ENCODE data around the gene BNIP1. TPM values are rescaled to one million over a fixed set of nuclear protein-coding genes. Genes with fewer than 3 reads are reported as not detected.

The BNIP1 gene
- polyA plus RNA-seq, 1 donor from 2014 or later = 23.3 TPM

- Histone ChIP-seq H2AFZ (ENCODE audit: low read depth, low read length) (no peak overlapping the region), H3K9me3 (ENCODE audit: low read length) (no peaks in the 10 kb centered on the region), H3K9ac (ENCODE audit: low read length) (no peak overlapping the region), H3K36me3 (ENCODE audit: insufficient read depth, low read length) (no peaks in the 10 kb centered on the region), H3K27ac (ENCODE audit: low read length) (no peak overlapping the region), H3K27me3 (ENCODE audit: insufficient read depth, low read depth, low read length) (no peaks in the 10 kb centered on the region), H3K4me3 (ENCODE audit: low read length) (no peak overlapping the region), H3F3A (ENCODE audit: insufficient read depth, low read length, poor library complexity, severe bottlenecking) (no peaks in the 10 kb centered on the region), H3K9me2 (ENCODE audit: insufficient read depth, low read length) (no peaks in the 10 kb centered on the region), H4K20me1 (ENCODE audit: insufficient read depth) (no peaks in the 10 kb centered on the region), H3K79me2 (replicated peaks; ENCODE audit: insufficient read depth, low read length) (no peaks in the 10 kb centered on the region), H3K4me2 (ENCODE audit: low read length) (no peak overlapping the region)
- TF ChIP-seq RAD21 (conservative IDR thresholded peaks at IDR 0.05) (no peak), TAF1 (IDR thresholded peaks at IDR 0.05; ENCODE audit: low read depth) (no peak), REST (IDR thresholded peaks at IDR 0.05; ENCODE audit: borderline replicate concordance) (no peak)
Measured at GRCh38 chr5:173114536-173114935, 29.8 kb upstream of the BNIP1 start.

- Histone ChIP-seq H2AFZ (ENCODE audit: low read depth, low read length) (no peak overlapping the region), H3K4me3 (ENCODE audit: low read length) (no peak overlapping the region), H3K9ac (ENCODE audit: low read length) (no peak overlapping the region), H3K9me2 (ENCODE audit: insufficient read depth, low read length) (no peaks in the 10 kb centered on the region), H3K36me3 (ENCODE audit: insufficient read depth, low read length) (no peaks in the 10 kb centered on the region), H3K4me2 (ENCODE audit: low read length) (no peak overlapping the region), H3K27me3 (ENCODE audit: insufficient read depth, low read depth, low read length) (no peaks in the 10 kb centered on the region), H4K20me1 (ENCODE audit: insufficient read depth) (no peaks in the 10 kb centered on the region), H3K9me3 (ENCODE audit: low read length) (no peaks in the 10 kb centered on the region), H3K79me2 (replicated peaks; ENCODE audit: insufficient read depth, low read length) (no peaks in the 10 kb centered on the region), H3K27ac (ENCODE audit: low read length) (no peak overlapping the region), H3F3A (ENCODE audit: insufficient read depth, low read length, poor library complexity, severe bottlenecking) (no peaks in the 10 kb centered on the region)
- TF ChIP-seq POLR2AphosphoS5 (IDR thresholded peaks at IDR 0.05) (no peak), MXI1 (conservative IDR thresholded peaks at IDR 0.05; ENCODE audit: poor library complexity, severe bottlenecking) (no peak), TAF1 (IDR thresholded peaks at IDR 0.05; ENCODE audit: low read depth) (no peak), REST (IDR thresholded peaks at IDR 0.05; ENCODE audit: borderline replicate concordance) (no peak), EP300 (conservative IDR thresholded peaks at IDR 0.05; ENCODE audit: poor library complexity, severe bottlenecking) (no peak), EZH2 (IDR thresholded peaks at IDR 0.05; ENCODE audit: borderline replicate concordance, insufficient read depth, low read length, poor library complexity, severe bottlenecking) (no peak), RAD21 (conservative IDR thresholded peaks at IDR 0.05) (no peak), SMC3 (conservative IDR thresholded peaks at IDR 0.05; ENCODE audit: poor library complexity) (no peak), CTCF (IDR thresholded peaks at IDR 0.05; ENCODE audit: poor library complexity, severe bottlenecking) (no peak)
Measured at GRCh38 chr5:173119719-173120118, 24.6 kb upstream of the BNIP1 start.
